Upper lobe of left lung (tissue), 4 donors: ENCODE data around the gene NEURL2.

ENCODE experiments used
- CTCF ChIP-seq, 6 experiments: fragments of 450-650 bp in 4 of 6; fragments of 200-600 bp in 2 of 6; sonication (generic) in 2 of 6; IDR thresholded peaks; one replicate each; pipeline ENCODE4 v1.5.1; 2016 to 2019; ENCODE audit warnings: antibody characterized with exemption in 6 of 6
- POLR2A ChIP-seq, 4 donors: fragments of 450-650 bp; IDR thresholded peaks; one replicate each; pipeline ENCODE4 v1.5.1; 2016 to 2017; ENCODE audit warnings: antibody characterized with exemption in 4 of 4, mild to moderate bottlenecking in 2 of 4

GRCh38 chr20:45904583-45905504 lies 13.8 kb upstream of the NEURL2 start:
- TF ChIP-seq POLR2A (IDR thresholded peaks at IDR 0.05) (no peak), CTCF (IDR thresholded peaks at IDR 0.05) (no peak)
